Stimulated activated CD4-positive, alpha-beta T cell treated with anti-CD3 and anti-CD28 coated beads, Interleukin-4, amount 100 ng/mL, for 1 hour (primary cell): Measurements from ENCODE around the gene LTA4H.
"Not testable (repeated sequence)": the region's sequence is repeated elsewhere in the genome, so short reads cannot be mapped to it uniquely, and the experiment has no call there.

Source experiments
- DNase-seq: peaks from one replicate; pipeline ENCODE4 v3.0.0-alpha.2; 2020

The LTA4H gene

DNA sequence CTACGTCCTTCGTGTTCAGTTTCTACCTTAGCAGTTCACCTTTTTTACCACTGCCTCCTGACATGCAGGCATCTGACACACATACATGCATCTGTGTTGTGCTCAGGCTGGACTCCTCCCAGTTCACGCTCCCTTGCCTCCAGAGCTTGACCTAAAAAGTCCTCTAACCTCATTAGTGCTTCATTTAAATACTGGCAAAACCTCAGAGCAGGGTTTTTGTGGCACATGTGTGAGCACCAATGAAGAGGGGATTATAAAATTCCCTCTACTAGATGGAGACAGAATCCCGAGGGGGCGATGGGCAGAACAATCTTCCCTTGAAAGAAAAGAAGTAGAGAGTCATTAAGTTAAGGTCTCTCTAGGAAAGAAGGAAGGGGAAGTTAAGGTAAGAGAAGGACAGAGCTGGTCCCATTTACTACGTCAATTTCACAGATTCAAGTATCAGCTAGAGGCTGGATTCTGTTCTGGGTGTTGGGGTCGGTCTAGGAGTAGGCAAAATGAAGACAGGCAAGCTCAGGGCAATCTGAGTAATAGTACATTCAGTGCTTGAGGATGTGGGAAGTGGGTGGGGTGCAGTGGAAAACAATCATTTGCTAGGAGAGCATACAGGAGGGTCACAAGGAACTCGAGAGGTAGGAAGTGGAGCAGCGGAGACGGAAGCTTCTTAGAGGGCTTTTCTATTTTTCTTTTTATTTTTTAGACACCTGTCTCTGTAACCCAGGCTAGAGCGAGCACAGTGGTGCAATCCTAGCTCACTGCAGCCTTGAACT lies 46.7 kb downstream of the LTA4H start:
- no peak for DNase-seq

GRCh38 chr12:95986635-95987570 lies 48.5 kb downstream of the LTA4H start:
- DNase-seq = no peak

- no peak for DNase-seq
These were observed 50.7 kb downstream of the LTA4H start for GRCh38 chr12:95984682-95985081.

DNA sequence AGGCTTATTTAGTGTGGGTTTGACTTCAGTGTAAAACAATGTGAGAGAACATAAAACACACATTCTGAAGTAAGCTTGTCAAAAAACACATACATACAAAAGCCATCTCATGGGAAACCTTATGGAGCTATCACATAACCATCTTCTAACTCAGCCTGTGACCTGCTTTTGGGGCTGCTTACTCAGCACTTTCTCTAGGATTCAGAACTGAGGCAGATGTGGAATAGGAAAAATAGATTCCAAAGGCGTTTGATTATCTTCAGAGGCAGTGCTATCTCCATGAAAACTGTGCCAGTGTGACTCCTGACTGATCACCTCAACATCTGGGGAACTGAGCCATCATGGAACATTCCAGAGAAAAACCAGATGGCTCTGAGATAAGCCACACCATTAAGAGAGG lies 52.8 kb downstream of the LTA4H start:
- DNase-seq = no peak

GRCh38 chr12:95980437-95980836 lies 55.0 kb downstream of the LTA4H start:
- DNase-seq = no peak

DNA sequence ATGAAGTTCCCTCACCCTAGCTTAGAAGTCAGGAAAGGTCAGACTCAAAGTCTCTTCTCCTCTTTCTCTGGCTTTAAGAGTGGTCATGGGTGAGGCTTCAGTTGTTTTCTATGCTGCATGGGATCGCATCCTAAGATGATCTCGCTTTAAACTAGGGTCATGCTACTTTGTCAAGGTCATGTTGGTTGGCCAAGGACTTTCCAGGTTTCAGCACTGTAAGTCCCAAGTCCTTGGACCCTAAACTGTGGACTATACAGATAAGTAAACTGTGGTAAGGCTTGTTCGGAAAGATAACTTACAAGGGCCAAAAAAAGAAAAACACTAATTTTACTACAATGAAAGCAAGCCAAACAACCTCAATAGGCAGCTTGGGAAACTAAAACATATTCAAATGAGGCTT lies 56.6 kb downstream of the LTA4H start:
- DNase-seq = no peak

DNA sequence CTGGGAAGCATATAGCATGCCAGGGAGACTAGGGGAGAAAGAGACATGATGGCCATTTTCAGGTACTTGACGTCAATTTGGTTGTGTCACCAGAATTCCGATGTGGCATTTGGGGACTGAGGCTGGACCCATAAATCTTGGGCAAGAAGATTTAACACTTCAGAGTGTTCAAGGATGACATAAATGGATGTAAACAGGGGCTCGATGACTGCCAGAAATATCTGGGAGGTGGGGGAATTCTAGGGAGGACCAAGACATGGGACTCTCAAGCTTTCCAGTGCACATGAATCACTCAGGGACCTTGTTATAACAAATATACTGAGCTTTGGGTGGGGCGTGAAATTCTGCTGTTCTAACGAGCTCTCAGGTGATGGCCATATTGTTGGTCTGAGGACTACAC lies 57.0 kb downstream of the LTA4H start:
- no peak for DNase-seq

DNA sequence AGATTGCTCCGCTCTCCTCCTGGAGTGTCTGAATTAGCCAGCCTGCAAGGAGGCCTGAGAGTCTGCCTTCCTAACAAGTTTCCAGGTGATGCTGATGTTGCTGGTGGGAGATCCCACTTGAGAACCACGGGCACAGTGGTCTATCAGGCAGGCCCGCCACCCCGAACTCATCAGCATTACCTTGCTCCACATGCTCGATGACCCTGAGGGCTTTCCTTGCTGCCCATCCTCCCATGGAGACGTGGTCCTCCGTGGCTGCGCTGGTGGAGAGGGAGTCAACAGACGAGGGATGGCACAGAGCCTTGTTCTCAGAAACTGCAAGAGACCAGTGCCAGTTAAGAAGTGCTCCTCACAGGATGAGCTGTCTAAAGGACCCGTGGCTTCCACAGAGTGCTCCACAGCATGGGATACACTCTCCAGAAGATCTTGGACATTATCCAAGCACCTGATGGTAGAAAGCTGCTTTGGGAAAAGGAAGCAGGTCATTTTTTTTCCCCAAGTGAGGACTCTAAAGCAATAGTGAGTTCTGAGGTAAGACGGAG lies 57.6 kb downstream of the LTA4H start:
- DNase-seq = no peak

DNA sequence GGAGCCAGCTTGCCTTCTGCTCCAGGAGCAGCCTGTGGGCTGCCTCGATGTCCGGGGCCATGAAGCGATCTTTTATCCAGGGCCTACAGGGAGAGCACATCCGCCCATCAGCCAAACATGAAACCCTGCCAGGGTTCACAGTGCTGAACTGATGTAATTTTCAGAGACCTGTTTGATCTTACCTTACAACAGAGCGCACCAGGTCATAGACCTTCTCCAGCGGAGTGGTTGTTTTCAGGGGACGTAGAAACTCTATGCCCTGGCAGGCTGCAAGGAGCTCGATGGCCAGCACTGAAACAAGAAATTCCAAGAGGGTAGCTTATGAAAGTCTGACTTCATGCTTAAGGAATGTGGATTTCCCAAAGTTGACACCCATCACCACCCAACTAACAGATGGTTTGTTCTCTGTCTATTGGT lies 59.0 kb downstream of the LTA4H start:
- no peak for DNase-seq

DNA sequence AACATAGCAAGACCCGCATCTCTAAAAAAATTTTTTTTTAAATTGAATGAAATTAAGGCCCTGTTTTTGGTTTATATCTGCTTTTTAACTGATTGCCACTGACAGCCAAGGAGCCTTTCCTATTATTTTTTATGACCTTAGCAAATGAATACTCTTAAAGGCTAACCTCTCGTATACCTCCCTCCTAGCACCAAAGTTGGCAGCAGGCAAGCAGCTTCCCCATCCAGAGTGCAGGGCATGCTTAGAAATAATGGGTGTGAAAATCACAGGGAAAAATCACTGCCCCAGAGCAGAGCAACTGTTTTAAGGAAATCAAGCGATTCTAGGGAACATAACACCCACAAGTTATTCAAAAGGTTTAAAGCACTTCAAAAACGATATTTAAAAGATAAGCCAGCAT lies 59.9 kb downstream of the LTA4H start:
- no peak for DNase-seq

DNA sequence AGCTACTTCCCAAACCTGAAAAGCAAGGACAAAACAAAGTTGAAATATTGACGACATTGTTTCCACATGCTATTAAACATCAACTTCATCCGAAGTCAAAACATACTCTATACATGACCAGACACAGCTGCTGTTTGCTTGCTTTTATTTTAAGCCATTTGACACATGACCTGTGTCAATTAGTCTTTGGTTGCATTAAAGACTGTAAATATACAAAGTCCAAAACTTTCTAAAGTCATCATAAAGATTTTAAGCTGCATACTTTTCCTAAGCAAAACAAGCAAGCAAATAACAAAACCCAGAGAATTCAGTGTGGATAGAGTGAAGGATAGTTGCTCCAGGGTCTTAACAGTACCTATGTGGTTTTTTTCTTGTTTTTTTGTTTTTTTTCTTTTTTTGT lies 61.0 kb downstream of the LTA4H start:
- no peak for DNase-seq

- no peak for DNase-seq
These were observed 62.4 kb downstream of the LTA4H start for GRCh38 chr12:95972832-95973456.

DNA sequence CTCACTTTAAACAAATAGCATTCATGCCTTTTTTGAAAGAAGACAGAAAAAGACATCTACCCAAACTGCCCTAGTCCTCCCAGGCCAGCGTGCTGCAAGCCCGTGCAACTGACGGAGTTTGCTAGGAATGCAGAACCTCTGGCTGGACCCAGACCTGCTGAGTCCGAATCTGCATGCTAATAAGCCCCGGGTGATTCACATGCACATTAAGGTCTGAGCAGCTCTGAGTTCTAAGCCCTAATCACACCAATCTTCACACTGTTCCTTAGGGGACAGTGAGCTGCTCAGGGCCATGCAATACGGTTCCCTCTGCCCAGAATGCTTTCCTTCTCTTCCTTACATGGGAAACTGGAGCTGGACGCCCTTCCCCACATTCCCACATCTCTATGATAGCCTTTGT lies 64.5 kb downstream of the LTA4H start:
- DNase-seq = no peak

- DNase-seq = not testable (repeated sequence)
These were observed 66.3 kb downstream of the LTA4H start for GRCh38 chr12:95969116-95969515.

- DNase-seq = no peak
These were observed 68.1 kb downstream of the LTA4H start for GRCh38 chr12:95967301-95967700.

- no peak for DNase-seq
These were observed 69.0 kb downstream of the LTA4H start for GRCh38 chr12:95966287-95966870.

DNA sequence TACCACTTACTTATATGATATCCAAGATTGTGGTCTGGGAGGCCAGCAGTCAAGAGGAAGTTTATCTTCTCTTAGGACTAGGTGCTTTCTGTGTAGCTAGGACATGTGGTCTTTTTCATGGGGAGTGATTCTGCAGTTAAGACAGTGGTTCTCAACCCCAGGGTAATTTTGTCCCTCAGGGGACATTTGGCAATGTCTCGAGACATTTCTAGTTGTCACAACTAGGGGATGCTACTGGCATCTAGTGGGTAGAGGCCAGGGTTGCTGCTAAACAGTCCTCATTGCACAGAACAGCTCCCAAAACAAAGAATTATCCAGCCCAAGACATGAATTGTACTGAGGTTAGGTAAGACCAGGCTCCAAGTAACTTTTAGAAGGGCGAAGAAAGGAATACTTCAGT lies 72.3 kb downstream of the LTA4H start:
- DNase-seq = no peak

- no peak for DNase-seq
These were observed 73.2 kb downstream of the LTA4H start for GRCh38 chr12:95962222-95962621.

GRCh38 chr12:95960241-95960640 lies 75.1 kb downstream of the LTA4H start:
- DNase-seq = no peak

DNA sequence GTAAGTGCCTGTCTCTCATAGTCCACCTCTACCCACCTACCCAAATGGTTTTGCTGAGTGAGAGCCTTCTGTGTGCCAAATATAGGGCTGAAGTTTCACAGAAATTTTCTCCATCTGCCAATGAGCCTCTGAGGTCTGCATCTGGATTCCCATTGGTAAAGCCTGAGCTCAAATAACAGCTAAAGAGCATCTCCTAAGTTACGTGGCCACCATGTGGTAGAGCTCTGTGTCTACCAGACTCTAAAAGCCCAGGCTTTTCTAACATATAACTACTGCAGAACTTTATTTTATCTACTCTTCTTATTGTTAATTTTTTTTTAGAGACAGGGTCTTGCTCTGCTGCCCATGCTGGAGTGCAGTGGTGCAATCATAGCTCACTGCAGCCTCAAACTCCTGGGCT lies 76.3 kb downstream of the LTA4H start:
- no peak for DNase-seq

DNA sequence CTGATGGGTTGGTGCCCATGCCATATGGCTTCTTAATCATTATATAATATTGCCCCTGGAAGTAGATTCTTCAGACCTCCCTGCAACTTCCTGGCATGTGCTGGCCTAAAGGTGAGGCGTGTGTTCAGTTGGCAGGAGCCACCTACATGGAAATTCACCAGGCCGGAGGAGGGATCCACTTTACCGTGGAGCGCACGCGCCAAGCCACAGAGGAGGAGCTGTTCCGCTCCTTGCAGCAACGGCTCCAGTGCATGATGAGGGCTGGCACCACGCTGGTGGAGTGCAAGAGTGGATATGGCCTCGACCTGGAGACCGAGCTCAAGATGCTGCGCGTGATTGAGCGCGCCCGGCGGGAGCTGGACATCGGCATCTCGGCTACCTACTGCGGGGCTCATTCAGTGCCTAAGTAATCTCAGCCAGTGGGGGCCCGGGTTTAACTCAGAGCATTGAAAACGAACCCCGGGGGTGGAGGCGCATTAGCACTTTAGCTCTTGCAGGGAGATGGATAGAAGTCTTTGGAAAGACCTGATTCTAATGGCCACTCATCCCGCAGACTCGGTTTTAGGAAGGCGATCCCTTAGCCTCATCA lies 78.7 kb downstream of the LTA4H start:
- DNase-seq = no peak

DNA sequence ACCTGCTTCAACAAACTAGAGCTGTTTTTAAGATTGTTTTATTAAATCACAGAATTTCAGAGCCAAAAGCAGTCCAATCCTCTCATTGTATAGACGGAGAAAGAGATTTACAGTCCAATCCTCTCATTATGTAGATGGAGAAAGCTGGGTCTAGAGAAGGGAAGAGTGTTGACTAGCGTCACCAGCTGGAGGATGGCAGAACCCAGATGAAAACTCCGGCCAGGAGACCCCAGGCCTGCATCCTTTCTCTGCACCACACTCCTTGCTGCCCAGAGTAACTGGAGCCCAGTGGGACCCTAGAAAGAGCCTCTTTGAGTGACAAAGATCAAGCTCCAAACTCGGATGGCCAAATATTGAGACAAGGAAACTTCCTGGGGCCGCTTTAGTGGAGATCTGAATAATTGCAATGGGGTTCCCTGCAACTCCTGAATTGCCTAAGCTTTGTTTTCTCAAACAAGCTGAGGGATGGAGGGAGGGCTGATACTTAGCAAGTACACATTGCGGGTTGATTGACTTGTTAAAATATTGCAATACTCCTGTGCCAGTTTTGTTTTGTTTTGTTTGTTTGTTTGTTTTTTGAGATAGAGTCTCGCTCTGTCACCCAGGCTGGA lies 79.7 kb downstream of the LTA4H start:
- DNase-seq = no peak
